GM18861 (cell line): ENCODE results near the gene TANK.
"Not testable (repeated sequence)": the region's sequence is repeated elsewhere in the genome, so short reads cannot be mapped to it uniquely, and the experiment has no call there.

Experiments
- ATAC-seq: cut with Tn5 transposase; IDR thresholded peaks from one replicate; pipeline ENCODE4 v1.9.1; 2021; ENCODE audit not compliant: unreplicated experiment

TANK gene

GRCh38 chr2:161166538-161167409 lies 6.5 kb downstream of the TANK start:
- ATAC-seq = peak; percentile 73

- no peak for ATAC-seq
Observed at GRCh38 chr2:161169335-161169734, 9.1 kb downstream of the TANK start.

GRCh38 chr2:161170377-161170776 lies 10.1 kb downstream of the TANK start:
- ATAC-seq = no peak

GRCh38 chr2:161170958-161171932 lies 11.0 kb downstream of the TANK start:
- ATAC-seq = no peak

GRCh38 chr2:161172901-161173540 lies 12.8 kb downstream of the TANK start:
- ATAC-seq = peak; percentile 45

GRCh38 chr2:161173541-161174194 lies 13.4 kb downstream of the TANK start:
- ATAC-seq = no peak

GRCh38 chr2:161177969-161178368 lies 17.7 kb downstream of the TANK start:
- ATAC-seq = peak; percentile 50

- ATAC-seq = no peak
Observed at GRCh38 chr2:161178756-161179155, 18.5 kb downstream of the TANK start.

GRCh38 chr2:161190050-161190449 lies 29.8 kb downstream of the TANK start:
- no peak for ATAC-seq

GRCh38 chr2:161195602-161196001 lies 35.4 kb downstream of the TANK start:
- not testable (repeated sequence) for ATAC-seq

GRCh38 chr2:161199912-161200701 lies 39.9 kb downstream of the TANK start:
- peak; percentile 72 for ATAC-seq

GRCh38 chr2:161204846-161205245 lies 44.6 kb downstream of the TANK start:
- ATAC-seq = no peak

- ATAC-seq = no peak
Observed at GRCh38 chr2:161206471-161207032, 46.3 kb downstream of the TANK start.

GRCh38 chr2:161207941-161208340 lies 47.7 kb downstream of the TANK start:
- no peak for ATAC-seq

- no peak for ATAC-seq
Observed at GRCh38 chr2:161208527-161209139, 48.4 kb downstream of the TANK start.

GRCh38 chr2:161209902-161210301 lies 49.7 kb downstream of the TANK start:
- no peak for ATAC-seq

GRCh38 chr2:161217597-161218185 lies 57.5 kb downstream of the TANK start:
- ATAC-seq = no peak

- ATAC-seq = no peak
Observed at GRCh38 chr2:161219211-161219610, 59.0 kb downstream of the TANK start.
